Right atrium auricular region (tissue), 2 donors: Measurements from ENCODE around the gene LRRC59. TPM values are rescaled to one million over a fixed set of nuclear protein-coding genes. Genes with fewer than 3 reads are reported as not detected.

Experiments used
- DNase-seq: peaks from one replicate; pipeline ENCODE4 v3.0.0-alpha.2; 2019; ENCODE audit warnings: low spot score
- H3K27ac ChIP-seq, 2 donors: fragments of 200-600 bp; sonication (generic); 1 replicate in 1 of 2; 2 replicates in 1 of 2; pipeline ENCODE4 v1.5.1; 2016 to 2019
- H3K27me3 ChIP-seq, 2 donors: fragments of 200-600 bp; sonication (generic); one replicate each; pipeline versions ENCODE4 v1.5.1 to v1.6.0; 2017 to 2019
- H3K36me3 ChIP-seq: fragments of 200-600 bp; sonication (generic); one replicate; pipeline ENCODE4 v1.5.1; 2016
- H3K4me1 ChIP-seq, 2 donors: fragments of 200-600 bp; sonication (generic); one replicate each; pipeline versions ENCODE4 v1.5.1 to v1.6.0; 2017 to 2019
- H3K4me3 ChIP-seq, 2 donors: fragments of 200-600 bp; sonication (generic); 1 replicate in 1 of 2; 2 replicates in 1 of 2; pipeline ENCODE4 v1.5.1; 2017 to 2019; ENCODE audit warnings: mild to moderate bottlenecking in 1 of 2, moderate library complexity in 1 of 2
- H3K9me3 ChIP-seq, 2 donors: fragments of 200-600 bp; sonication (generic); one replicate each; pipeline ENCODE4 v1.5.1; 2019
- total RNA-seq, 2 donors: library from RNA; depleted of rRNA; stranded (reverse); fragments of >200 nt; gene quantifications; one replicate each; pipeline ENCODE4 v1.1.0, GENCODE V29; 2016
- TF ChIP-seq, protein P1 (sequence below), 2 donors: fragments of 200-600 bp; sonication (generic); IDR thresholded peaks; one replicate each; pipeline ENCODE4 v1.5.1; 2019; ENCODE audit warnings: antibody characterized with exemption in 2 of 2

The LRRC59 gene
- total RNA-seq, 2 donors from 2014 or later = 31.7 to 50.6 TPM

DNA sequence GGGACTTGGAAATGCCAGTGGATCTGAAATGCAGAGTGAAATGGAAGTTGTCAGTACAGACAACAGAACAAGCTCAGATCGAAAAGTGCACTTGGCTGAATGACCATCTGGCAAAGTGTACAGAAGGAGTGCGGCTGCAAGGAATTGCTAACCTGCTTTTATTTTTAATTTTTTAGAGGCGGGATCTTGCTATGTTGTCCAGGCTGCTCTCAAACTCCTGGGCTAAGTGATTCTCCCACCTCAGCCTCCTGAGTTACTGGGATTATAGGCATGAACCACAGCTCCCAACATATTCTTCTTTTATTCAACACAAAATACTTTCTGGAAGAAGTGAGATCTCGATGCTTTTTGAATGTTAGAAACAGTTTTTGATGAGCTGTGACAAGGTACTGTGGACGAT is 3.6 kb downstream of the LRRC59 start:
- Histone ChIP-seq H3K4me3 (no peak overlapping the region), H3K36me3 (peaks cover 62% of the 10 kb centered on the region), H3K4me1 (peaks cover 0 to 29% of the 10 kb centered on the region in 2 donors), H3K27me3 (no peaks in the 10 kb centered on the region), H3K9me3 (no peaks in the 10 kb centered on the region), H3K27ac (no peak overlapping the region)
- TF ChIP-seq, protein P1, sequence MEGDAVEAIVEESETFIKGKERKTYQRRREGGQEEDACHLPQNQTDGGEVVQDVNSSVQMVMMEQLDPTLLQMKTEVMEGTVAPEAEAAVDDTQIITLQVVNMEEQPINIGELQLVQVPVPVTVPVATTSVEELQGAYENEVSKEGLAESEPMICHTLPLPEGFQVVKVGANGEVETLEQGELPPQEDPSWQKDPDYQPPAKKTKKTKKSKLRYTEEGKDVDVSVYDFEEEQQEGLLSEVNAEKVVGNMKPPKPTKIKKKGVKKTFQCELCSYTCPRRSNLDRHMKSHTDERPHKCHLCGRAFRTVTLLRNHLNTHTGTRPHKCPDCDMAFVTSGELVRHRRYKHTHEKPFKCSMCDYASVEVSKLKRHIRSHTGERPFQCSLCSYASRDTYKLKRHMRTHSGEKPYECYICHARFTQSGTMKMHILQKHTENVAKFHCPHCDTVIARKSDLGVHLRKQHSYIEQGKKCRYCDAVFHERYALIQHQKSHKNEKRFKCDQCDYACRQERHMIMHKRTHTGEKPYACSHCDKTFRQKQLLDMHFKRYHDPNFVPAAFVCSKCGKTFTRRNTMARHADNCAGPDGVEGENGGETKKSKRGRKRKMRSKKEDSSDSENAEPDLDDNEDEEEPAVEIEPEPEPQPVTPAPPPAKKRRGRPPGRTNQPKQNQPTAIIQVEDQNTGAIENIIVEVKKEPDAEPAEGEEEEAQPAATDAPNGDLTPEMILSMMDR (IDR thresholded peaks at IDR 0.05) = no peak
- no peak for DNase-seq

- no peak overlapping the region for H3K27ac ChIP-seq
- H3K27me3 ChIP-seq = no peaks in the 10 kb centered on the region
- peaks cover 73% of the 10 kb centered on the region for H3K36me3 ChIP-seq
- TF ChIP-seq, protein P1 (IDR thresholded peaks at IDR 0.05) = no peak
- DNase-seq = no peak
- H3K9me3 ChIP-seq = no peaks in the 10 kb centered on the region
- H3K4me1 ChIP-seq = peaks cover 0 to 25% of the 10 kb centered on the region in 2 donors
- no peak overlapping the region for H3K4me3 ChIP-seq
Measured at GRCh38 chr17:50392621-50393020, 4.7 kb downstream of the LRRC59 start.

DNA sequence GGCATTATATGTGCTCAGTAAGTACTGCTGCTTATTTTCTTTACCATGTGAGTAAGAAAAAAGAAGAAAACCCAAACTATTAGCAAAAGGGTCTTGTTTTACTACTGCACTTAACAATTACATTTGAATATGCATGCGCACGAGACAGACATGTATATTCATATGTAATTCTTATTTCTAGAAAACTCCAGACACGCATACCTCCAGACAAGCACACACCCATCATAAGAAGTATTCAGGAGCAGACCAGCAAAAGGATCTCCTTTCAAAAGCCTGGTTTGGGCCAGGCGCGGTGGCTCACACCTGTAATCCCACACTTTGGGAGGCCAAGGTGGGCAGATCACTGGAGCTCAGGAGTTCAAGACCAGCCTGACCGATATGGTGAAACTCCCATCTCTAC is 7.8 kb downstream of the LRRC59 start:
- Histone ChIP-seq H3K4me1 (no peaks in the 10 kb centered on the region), H3K9me3 (no peaks in the 10 kb centered on the region), H3K27me3 (no peaks in the 10 kb centered on the region), H3K27ac (no peak overlapping the region), H3K4me3 (no peak overlapping the region), H3K36me3 (peaks cover 100% of the 10 kb centered on the region)
- DNase-seq = no peak
- TF ChIP-seq, protein P1 (IDR thresholded peaks at IDR 0.05) = no peak

DNA sequence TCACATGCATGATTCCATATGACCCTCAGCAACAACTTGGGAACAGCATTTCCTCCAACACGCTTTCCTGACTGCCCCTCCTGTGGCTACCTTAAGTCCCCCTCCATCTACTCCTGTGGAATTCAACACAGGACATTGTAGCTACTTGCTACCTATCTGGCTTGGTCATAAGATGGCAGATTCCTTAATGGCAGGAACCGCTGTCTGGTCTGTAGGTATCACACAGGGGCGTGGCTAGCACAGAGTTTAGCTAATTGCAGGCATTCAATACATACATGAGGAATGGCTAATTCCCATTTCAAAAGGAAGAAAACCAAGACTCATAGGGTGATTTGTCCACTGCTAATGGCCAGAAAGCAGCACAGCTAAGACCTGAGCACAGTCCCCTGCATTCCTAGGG is 8.6 kb downstream of the LRRC59 start:
- no peaks in the 10 kb centered on the region for H3K9me3 ChIP-seq
- no peak overlapping the region for H3K27ac ChIP-seq
- DNase-seq = no peak
- H3K4me3 ChIP-seq = no peak overlapping the region
- TF ChIP-seq, protein P1 (IDR thresholded peaks at IDR 0.05) = no peak
- peaks cover 100% of the 10 kb centered on the region for H3K36me3 ChIP-seq
- no peaks in the 10 kb centered on the region for H3K4me1 ChIP-seq
- H3K27me3 ChIP-seq = no peaks in the 10 kb centered on the region

- peaks cover 98% of the 10 kb centered on the region for H3K36me3 ChIP-seq
- no peaks in the 10 kb centered on the region for H3K9me3 ChIP-seq
- TF ChIP-seq, protein P1 (IDR thresholded peaks at IDR 0.05) = no peak
- DNase-seq = no peak
- no peak overlapping the region for H3K4me3 ChIP-seq
- H3K27ac ChIP-seq = no peak overlapping the region
- peaks cover 0 to 4% of the 10 kb centered on the region in 2 donors for H3K4me1 ChIP-seq
- H3K27me3 ChIP-seq = no peaks in the 10 kb centered on the region
Measured at GRCh38 chr17:50386510-50386909, 10.8 kb downstream of the LRRC59 start.

- peaks cover 0 to 4% of the 10 kb centered on the region in 2 donors for H3K4me1 ChIP-seq
- H3K27ac ChIP-seq = no peak overlapping the region
- no peaks in the 10 kb centered on the region for H3K27me3 ChIP-seq
- H3K36me3 ChIP-seq = peaks cover 62% of the 10 kb centered on the region
- DNase-seq = no peak
- no peaks in the 10 kb centered on the region for H3K9me3 ChIP-seq
- TF ChIP-seq, protein P1 (IDR thresholded peaks at IDR 0.05) = no peak
- no peak overlapping the region for H3K4me3 ChIP-seq
Measured at GRCh38 chr17:50382931-50383330, 14.4 kb downstream of the LRRC59 start.
